Measurements from ENCODE around the gene KLF17.
"Not testable (repeated sequence)": the region's sequence is repeated elsewhere in the genome, so short reads cannot be mapped to it uniquely, and the experiment has no call there.

The KLF17 gene

GRCh38 chr1:44108241-44108640 lies 10.4 kb upstream of the KLF17 start:
- DNase-seq (ENCODE audit: low read depth in 1 of 2, low spot score in 1 of 2): no peak

GRCh38 chr1:44108971-44109370 lies 9.7 kb upstream of the KLF17 start:
- DNase-seq (ENCODE audit: low read depth in 1 of 2, low spot score in 1 of 2): no peak

- DNase-seq (ENCODE audit: low read depth in 1 of 2, low spot score in 1 of 2): no peak
These were observed 7.7 kb upstream of the KLF17 start for GRCh38 chr1:44110916-44111315.

- no peak for DNase-seq (ENCODE audit: low read depth in 1 of 2, low spot score in 1 of 2)
These were observed 6.8 kb upstream of the KLF17 start for GRCh38 chr1:44111861-44112260.

- no peak for DNase-seq (ENCODE audit: low read depth in 1 of 2, low spot score in 1 of 2)
These were observed 6.1 kb upstream of the KLF17 start for GRCh38 chr1:44112486-44112885.

- no peak for DNase-seq (ENCODE audit: low read depth in 1 of 2, low spot score in 1 of 2)
These were observed 5.5 kb upstream of the KLF17 start for GRCh38 chr1:44113095-44113609.

- no peak for DNase-seq (ENCODE audit: low read depth in 1 of 2, low spot score in 1 of 2)
These were observed 4.5 kb upstream of the KLF17 start for GRCh38 chr1:44114098-44114497.

- DNase-seq (ENCODE audit: low read depth in 1 of 2, low spot score in 1 of 2): not testable (repeated sequence)
These were observed 1.3 kb upstream of the KLF17 start for GRCh38 chr1:44117272-44117671.

- no peak for DNase-seq (ENCODE audit: low read depth in 1 of 2, low spot score in 1 of 2)
These were observed 904 bp downstream of the KLF17 start for GRCh38 chr1:44119525-44119924.

- DNase-seq (ENCODE audit: low read depth in 1 of 2, low spot score in 1 of 2): no peak
These were observed 1.9 kb downstream of the KLF17 start for GRCh38 chr1:44120398-44120949.

GRCh38 chr1:44129616-44130500 lies 11.2 kb downstream of the KLF17 start:
- DNase-seq (ENCODE audit: low read depth in 1 of 2, low spot score in 1 of 2): no peak

GRCh38 chr1:44131411-44131810 lies 12.8 kb downstream of the KLF17 start:
- no peak for DNase-seq (ENCODE audit: low read depth in 1 of 2, low spot score in 1 of 2)

- DNase-seq (ENCODE audit: low read depth in 1 of 2, low spot score in 1 of 2): no peak
These were observed 15.7 kb downstream of the KLF17 start for GRCh38 chr1:44134071-44134920.

GRCh38 chr1:44135886-44136285 lies 17.3 kb downstream of the KLF17 start:
- DNase-seq (ENCODE audit: low read depth in 1 of 2, low spot score in 1 of 2): no peak

- no peak for DNase-seq (ENCODE audit: low read depth in 1 of 2, low spot score in 1 of 2)
These were observed 19.6 kb downstream of the KLF17 start for GRCh38 chr1:44138239-44138638.

GRCh38 chr1:44139565-44139964 lies 20.9 kb downstream of the KLF17 start:
- not testable (repeated sequence) for DNase-seq (ENCODE audit: low read depth in 1 of 2, low spot score in 1 of 2)

- DNase-seq (ENCODE audit: low read depth in 1 of 2, low spot score in 1 of 2): no peak
These were observed 22.9 kb downstream of the KLF17 start, which contains the start of gene KLF18 for GRCh38 chr1:44141531-44141930. TSS of gene KLF18 (minus strand) at chr1:44141631. CDS start at chr1:44141631, 0 bp downstream.

GRCh38 chr1:44144962-44145756 lies 26.5 kb downstream of the KLF17 start:
- DNase-seq (ENCODE audit: low read depth in 1 of 2, low spot score in 1 of 2): no peak

- DNase-seq (ENCODE audit: low read depth in 1 of 2, low spot score in 1 of 2): no peak
These were observed 28.1 kb downstream of the KLF17 start for GRCh38 chr1:44146536-44147361.

GRCh38 chr1:44147582-44147981 lies 29.0 kb downstream of the KLF17 start:
- no peak for DNase-seq (ENCODE audit: low read depth in 1 of 2, low spot score in 1 of 2)
